K562 (cell line): Measurements from ENCODE around the gene AHCYL2. TPM values are rescaled to one million over a fixed set of nuclear protein-coding genes. Genes with fewer than 3 reads are reported as not detected.
A peak's percentile ranks its signal among the peaks of the same experiment; 100 is the strongest.

Source experiments
- ARID2 ChIP-seq: fragments of 450-650 bp; IDR thresholded peaks from 2 replicates; pipeline ENCODE4 v1.6.1; 2017; ENCODE audit warnings: antibody characterized with exemption, mild to moderate bottlenecking
- ATF1 ChIP-seq, 2 experiments: fragments of 450-650 bp in 1 of 2; IDR thresholded peaks; 2 replicates each; pipeline ENCODE4 v1.6.1; 2016; ENCODE audit warnings: missing compliant biosample characterization in 1 of 2, missing genetic modification characterization in 1 of 2
- ATF3 ChIP-seq, 2 experiments: fragments of 450-650 bp in 1 of 2; sonication (generic) in 1 of 2; formaldehyde crosslinking in 1 of 2; IDR thresholded peaks in 1 of 2; conservative IDR thresholded peaks in 1 of 2; 2 replicates each; pipeline versions ENCODE4 v1.6.1 to v1.8.1; 2016 to 2023; ENCODE audit warnings: mild to moderate bottlenecking in 2 of 2, moderate library complexity in 2 of 2, inconsistent platforms in 1 of 2, missing genetic modification reagents in 1 of 2
- ATF7 ChIP-seq: fragments of 450-650 bp; IDR thresholded peaks from 2 replicates; pipeline ENCODE4 v1.7.1; 2014; ENCODE audit warnings: mild to moderate bottlenecking, moderate library complexity
- BCL6 ChIP-seq: fragments of 250-450 bp; sonication (Bioruptor Pico); IDR thresholded peaks from 2 replicates; pipeline ENCODE4 v1.4.0; 2020
- CHD4 ChIP-seq: fragments of 200-600 bp; sonication (generic); IDR thresholded peaks from 3 replicates; pipeline ENCODE4 v1.6.1; 2012; ENCODE audit warnings: low read depth, mild to moderate bottlenecking, mixed read lengths, low read length, inconsistent platforms; ENCODE audit not compliant: insufficient read depth, insufficient replicate concordance, poor library complexity, severe bottlenecking
- CREM ChIP-seq: IDR thresholded peaks from 2 replicates; pipeline ENCODE4 v1.6.1; 2014; ENCODE audit warnings: antibody characterized with exemption, low read depth
- DIDO1 ChIP-seq: fragments of 450-650 bp; IDR thresholded peaks from 2 replicates; pipeline ENCODE4 v1.6.1; 2016; ENCODE audit warnings: low read depth, missing biosample characterization, missing genetic modification characterization
- GTF2E2 ChIP-seq: fragments of 200-800 bp; sonication (Bioruptor generic); IDR thresholded peaks from 2 replicates; pipeline ENCODE4 v1.6.1; 2016; ENCODE audit warnings: missing genetic modification characterization, missing compliant biosample characterization
- HDAC3 ChIP-seq: fragments of 450-650 bp; IDR thresholded peaks from 2 replicates; pipeline ENCODE4 v1.6.1; 2018; ENCODE audit warnings: borderline replicate concordance, mild to moderate bottlenecking, moderate library complexity; ENCODE audit not compliant: partially characterized antibody
- JUND ChIP-seq, 2 experiments: IDR thresholded peaks; 2 replicates in 1 of 2; 3 replicates in 1 of 2; pipeline ENCODE4 v1.6.1; 2011; ENCODE audit warnings: borderline replicate concordance in 2 of 2, low read depth in 2 of 2, low read length in 2 of 2, improper control_type of control experiment in 1 of 2, missing biosample characterization in 1 of 2, missing genetic modification characterization in 1 of 2, missing genetic modification reagents in 1 of 2
- MBD1 ChIP-seq: fragments of 250-450 bp; sonication (Bioruptor Pico); IDR thresholded peaks from 2 replicates; pipeline ENCODE4 v1.8.0; 2022; ENCODE audit warnings: inconsistent platforms
- NRF1 ChIP-seq, 2 experiments: fragments of 450-650 bp; IDR thresholded peaks in 1 of 2; conservative IDR thresholded peaks in 1 of 2; 2 replicates each; pipeline ENCODE4 v1.6.1; 2014; ENCODE audit warnings: mild to moderate bottlenecking in 2 of 2
- PTRF ChIP-seq: fragments of 450-650 bp; IDR thresholded peaks from 2 replicates; pipeline ENCODE4 v1.6.1; 2016; ENCODE audit warnings: mild to moderate bottlenecking, missing genetic modification characterization, missing compliant biosample characterization
- SMARCB1 ChIP-seq: IDR thresholded peaks from 2 replicates; pipeline ENCODE4 v1.6.1; 2011; ENCODE audit warnings: improper control_type of control experiment, low read depth; ENCODE audit not compliant: insufficient read length
- SMARCE1 ChIP-seq: fragments of 450-650 bp; IDR thresholded peaks from 2 replicates; pipeline ENCODE4 v1.7.1; 2016; ENCODE audit warnings: mild to moderate bottlenecking
- SOX6 ChIP-seq: fragments of 450-650 bp; IDR thresholded peaks from 2 replicates; pipeline ENCODE4 v1.6.1; 2014; ENCODE audit warnings: mild to moderate bottlenecking
- SP1 ChIP-seq: sonication (generic); formaldehyde crosslinking; IDR thresholded peaks from 2 replicates; pipeline ENCODE4 v1.8.1; 2022; ENCODE audit warnings: mild to moderate bottlenecking, missing genetic modification reagents
- TAF9B ChIP-seq: fragments of 450-650 bp; IDR thresholded peaks from 2 replicates; pipeline ENCODE4 v1.6.1; 2018; ENCODE audit warnings: mild to moderate bottlenecking; ENCODE audit not compliant: partially characterized antibody
- ZFP36 ChIP-seq: fragments of 150-350 bp; IDR thresholded peaks from 2 replicates; pipeline ENCODE4 v1.6.1; 2018; ENCODE audit warnings: low read length, low read depth; ENCODE audit not compliant: partially characterized antibody
- ZNF12 ChIP-seq: sonication (generic); formaldehyde crosslinking; IDR thresholded peaks from 2 replicates; pipeline ENCODE4 v1.4.0; 2020; ENCODE audit warnings: mild to moderate bottlenecking, missing genetic modification reagents
- ZNF121 ChIP-seq: sonication (generic); formaldehyde crosslinking; conservative IDR thresholded peaks from 2 replicates; pipeline ENCODE4 v1.8.0; 2022; ENCODE audit warnings: missing genetic modification reagents
- ZNF398 ChIP-seq: fragments of 250-450 bp; sonication (Bioruptor Pico); IDR thresholded peaks from 2 replicates; pipeline ENCODE4 v1.8.0; 2021; ENCODE audit warnings: moderate library complexity, mild to moderate bottlenecking, inconsistent platforms
- ZNF780A ChIP-seq: fragments of 250-450 bp; sonication (Bioruptor Pico); IDR thresholded peaks from 2 replicates; pipeline ENCODE4 v1.5.0; 2021; ENCODE audit warnings: mild to moderate bottlenecking
- polyA plus RNA-seq, 8 experiments: library from polyadenylated mRNA; depleted of rRNA in 4 of 8; stranded (reverse) in 5 of 8; unstranded in 3 of 8; fragments of >200 nt; fragmentation: Nextera tagmentation in 2 of 8; fragmentation: Illumina TruSeq in 1 of 8; extraction: Ambion mirVana in 2 of 8; extraction: Trizol in 1 of 8; gene quantifications; 2 replicates each; pipeline versions ENCODE4 v1.2.1 to v1.2.3, GENCODE V29; 2011 to 2014; ENCODE audit warnings: inconsistent platforms in 1 of 8, missing spikeins in 1 of 8
- total RNA-seq, 7 experiments: library from RNA; depleted of rRNA in 6 of 7; stranded (reverse); fragments of >200 nt in 6 of 7; fragmentation: Illumina TruSeq in 2 of 7; extraction: Trizol in 2 of 7; gene quantifications; 2 replicates each; pipeline versions ENCODE4 v1.2.1 to v1.2.3, GENCODE V29; 2011 to 2021; ENCODE audit warnings: low replicate concordance in 1 of 7

Gene AHCYL2
- total and polyA plus RNA-seq, 9 of the 15 experiments (the other 6 are each of a cell fraction or from before 2014, with no cell fraction given), result 0.93 to 10.5 (median 5.2) TPM

- TF ChIP-seq SOX6, result 0 out of 2 replicates have a peak, but pooled peaks have one; percentile 43
- TF ChIP-seq SP1 (CRISPR knock-in tag), result peak; percentile 61; the same call in 1 of the 2 replicates
- TF ChIP-seq SMARCE1, result peak; percentile 37; the same call in 1 of the 2 replicates
- no peak for TF ChIP-seq MBD1
- TF ChIP-seq ZNF12 (CRISPR knock-in tag), result 0 out of 2 replicates have a peak, but pooled peaks have one; percentile 10
- TF ChIP-seq ZFP36, result peak; percentile 44
- TF ChIP-seq HDAC3, result no peak
- TF ChIP-seq BCL6 (CRISPR knock-in tag), result no peak
- TF ChIP-seq CREM, result peak; percentile 56
- TF ChIP-seq ARID2, result 0 out of 2 replicates have a peak, but pooled peaks have one; percentile 59
- no peak for TF ChIP-seq ZNF121 (CRISPR knock-in tag)
- TF ChIP-seq CHD4, result no peak
- 0 out of 4 replicates have a peak, but pooled peaks of 1 of the 2 experiments have one; percentile 12 for TF ChIP-seq NRF1 (conservative IDR thresholded peaks at IDR 0.05 in 1 of 2, IDR thresholded peaks at IDR 0.05 in 1 of 2)
- TF ChIP-seq PTRF (tag), result no peak
- peak; percentile 46; the same call in 1 of the 2 replicates for TF ChIP-seq JUND (IDR thresholded peaks at IDR 0.05; ENCODE audit: borderline replicate concordance, low read depth, low read length)
- TF ChIP-seq JUND (tag; IDR thresholded peaks at IDR 0.05; ENCODE audit: borderline replicate concordance, low read depth, low read length), result 0 out of 3 replicates have a peak, but pooled peaks have one; percentile 30
- no peak for TF ChIP-seq GTF2E2 (tag)
- TF ChIP-seq SMARCB1, result no peak
- no peak for TF ChIP-seq DIDO1 (tag)
- TF ChIP-seq TAF9B, result no peak
- peak; percentile 7; the same call in 1 of the 2 replicates for TF ChIP-seq ATF3 (IDR thresholded peaks at IDR 0.05)
- TF ChIP-seq ATF3 (CRISPR knock-in tag; conservative IDR thresholded peaks at IDR 0.05), result peak; percentile 72; the same call in 1 of the 2 replicates
- peak; percentile 63 for TF ChIP-seq ATF7
- TF ChIP-seq ZNF780A (CRISPR knock-in tag), result no peak
- TF ChIP-seq ZNF398 (CRISPR knock-in tag), result no peak
- TF ChIP-seq ATF1 (CRISPR knock-in tag; IDR thresholded peaks at IDR 0.05), result no peak
- peak; percentile 49 for TF ChIP-seq ATF1 (tag; IDR thresholded peaks at IDR 0.05)
Measured at GRCh38 chr7:129367700-129368388, 143.0 kb downstream of the AHCYL2 start (continued).
